Measurements from ENCODE around the gene TLE2. TPM values are rescaled to one million over a fixed set of nuclear protein-coding genes. Genes with fewer than 3 reads are reported as not detected.

The TLE2 gene
- total and polyA plus RNA-seq, 9 of the 15 experiments (the other 6 are each of a cell fraction or from before 2014, with no cell fraction given): 0.35 to 13.1 (median 6.2) TPM

GRCh38 chr19:2977746-2978138 is 51.3 kb downstream of the TLE2 start (continued):
- TF ChIP-seq, protein P1, sequence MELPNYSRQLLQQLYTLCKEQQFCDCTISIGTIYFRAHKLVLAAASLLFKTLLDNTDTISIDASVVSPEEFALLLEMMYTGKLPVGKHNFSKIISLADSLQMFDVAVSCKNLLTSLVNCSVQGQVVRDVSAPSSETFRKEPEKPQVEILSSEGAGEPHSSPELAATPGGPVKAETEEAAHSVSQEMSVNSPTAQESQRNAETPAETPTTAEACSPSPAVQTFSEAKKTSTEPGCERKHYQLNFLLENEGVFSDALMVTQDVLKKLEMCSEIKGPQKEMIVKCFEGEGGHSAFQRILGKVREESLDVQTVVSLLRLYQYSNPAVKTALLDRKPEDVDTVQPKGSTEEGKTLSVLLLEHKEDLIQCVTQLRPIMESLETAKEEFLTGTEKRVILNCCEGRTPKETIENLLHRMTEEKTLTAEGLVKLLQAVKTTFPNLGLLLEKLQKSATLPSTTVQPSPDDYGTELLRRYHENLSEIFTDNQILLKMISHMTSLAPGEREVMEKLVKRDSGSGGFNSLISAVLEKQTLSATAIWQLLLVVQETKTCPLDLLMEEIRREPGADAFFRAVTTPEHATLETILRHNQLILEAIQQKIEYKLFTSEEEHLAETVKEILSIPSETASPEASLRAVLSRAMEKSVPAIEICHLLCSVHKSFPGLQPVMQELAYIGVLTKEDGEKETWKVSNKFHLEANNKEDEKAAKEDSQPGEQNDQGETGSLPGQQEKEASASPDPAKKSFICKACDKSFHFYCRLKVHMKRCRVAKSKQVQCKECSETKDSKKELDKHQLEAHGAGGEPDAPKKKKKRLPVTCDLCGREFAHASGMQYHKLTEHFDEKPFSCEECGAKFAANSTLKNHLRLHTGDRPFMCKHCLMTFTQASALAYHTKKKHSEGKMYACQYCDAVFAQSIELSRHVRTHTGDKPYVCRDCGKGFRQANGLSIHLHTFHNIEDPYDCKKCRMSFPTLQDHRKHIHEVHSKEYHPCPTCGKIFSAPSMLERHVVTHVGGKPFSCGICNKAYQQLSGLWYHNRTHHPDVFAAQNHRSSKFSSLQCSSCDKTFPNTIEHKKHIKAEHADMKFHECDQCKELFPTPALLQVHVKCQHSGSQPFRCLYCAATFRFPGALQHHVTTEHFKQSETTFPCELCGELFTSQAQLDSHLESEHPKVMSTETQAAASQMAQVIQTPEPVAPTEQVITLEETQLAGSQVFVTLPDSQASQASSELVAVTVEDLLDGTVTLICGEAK (IDR thresholded peaks at IDR 0.05): 0 out of 2 replicates have a peak, but pooled peaks have one; percentile 12
- TF ChIP-seq, protein P1 (CRISPR knock-in tag; IDR thresholded peaks at IDR 0.05): no peak
- TF ChIP-seq ZNF561 (CRISPR knock-in tag; conservative IDR thresholded peaks at IDR 0.05) (no peak), CBFA2T3 (IDR thresholded peaks at IDR 0.05) (peak; percentile 84), STAT6 (CRISPR knock-in tag; IDR thresholded peaks at IDR 0.05) (no peak), BHLHE40 (IDR thresholded peaks at IDR 0.05; ENCODE audit: low read length) (0 out of 2 replicates have a peak, but pooled peaks have one; percentile 14), KDM1A (IDR thresholded peaks at IDR 0.05) (peak; percentile 87 to 90), CTBP1 (IDR thresholded peaks at IDR 0.05; ENCODE audit: borderline replicate concordance) (peak; percentile 54; the same call in 1 of the 2 replicates), ZFX (CRISPR knock-in tag; IDR thresholded peaks at IDR 0.05) (peak; percentile 22; the same call in 1 of the 2 replicates), EP300 (IDR thresholded peaks at IDR 0.05; ENCODE audit: low read length) (peak; percentile 52), ZMIZ1 (IDR thresholded peaks at IDR 0.05; ENCODE audit: low read depth in 2 of 2, low read length in 2 of 2) (0 out of 4 replicates have a peak, but pooled peaks of 1 of the 2 experiments have one; percentile 41), TFAP4 (CRISPR knock-in tag; IDR thresholded peaks at IDR 0.05; ENCODE audit: borderline replicate concordance) (peak; percentile 30; the same call in 1 of the 2 replicates)
